ENCODE measurements around the gene RCOR2.
A peak's percentile ranks its signal among the peaks of the same experiment; 100 is the strongest.

RCOR2 gene

GRCh38 chr11:63940786-63941185, 23.8 kb upstream of the RCOR2 start:
- H3K36me3 Mint-ChIP-seq (ENCODE audit: low read depth), result peaks cover under 1% of the 10 kb centered on the region
- peak overlapping the region in 2 of 3 experiments; percentile 45 to 74 for H3K27ac Mint-ChIP-seq
- H3K4me1 Mint-ChIP-seq, result peaks cover 48% of the 10 kb centered on the region
- no peaks in the 10 kb centered on the region for H3K27me3 Mint-ChIP-seq (ENCODE audit: low read depth)
- peak overlapping the region; percentile 81 to 86 (median 82) for H3K4me3 Mint-ChIP-seq
- TF ChIP-seq CTCF (IDR thresholded peaks at IDR 0.05; ENCODE audit: unreplicated experiment in 3 of 3), result no peak
- H3K9me3 Mint-ChIP-seq, result no peaks in the 10 kb centered on the region

- no peak for TF ChIP-seq CTCF (IDR thresholded peaks at IDR 0.05; ENCODE audit: unreplicated experiment in 3 of 3)
- H3K4me3 Mint-ChIP-seq, result peak overlapping the region; percentile 86 to 95 (median 91)
- peaks cover 37% of the 10 kb centered on the region for H3K4me1 Mint-ChIP-seq
- H3K9me3 Mint-ChIP-seq, result no peaks in the 10 kb centered on the region
- H3K27me3 Mint-ChIP-seq (ENCODE audit: low read depth), result no peaks in the 10 kb centered on the region
- H3K36me3 Mint-ChIP-seq (ENCODE audit: low read depth), result no peaks in the 10 kb centered on the region
- H3K27ac Mint-ChIP-seq, result peak overlapping the region; percentile 60 to 81 (median 79)
Observed at GRCh38 chr11:63939397-63939891, 22.5 kb upstream of the RCOR2 start.

- Mint-ChIP-seq H3K27ac (peak within 1 kb of the TSS; percentile 69 to 90 (median 79)), H3K4me1 (peaks cover 30% of the 10 kb centered on the region), H3K9me3 (no peaks in the 10 kb centered on the region), H3K36me3 (ENCODE audit: low read depth) (no peaks in the 10 kb centered on the region), H3K27me3 (ENCODE audit: low read depth) (no peaks in the 10 kb centered on the region), H3K4me3 (peak within 1 kb of the TSS; percentile 86 to 95 (median 91))
- TF ChIP-seq CTCF (IDR thresholded peaks at IDR 0.05; ENCODE audit: unreplicated experiment in 3 of 3), result no peak
Observed at GRCh38 chr11:63938479-63939396, 21.8 kb upstream of the RCOR2 start, which contains the start of gene NAA40. NAA40 (plus strand) TSS chr11:63939002; CDS start chr11:63939097, 95 bp downstream.

GRCh38 chr11:63937713-63938478, 20.9 kb upstream of the RCOR2 start:
- peaks cover 29% of the 10 kb centered on the region for H3K4me1 Mint-ChIP-seq
- no peaks in the 10 kb centered on the region for H3K36me3 Mint-ChIP-seq (ENCODE audit: low read depth)
- H3K27me3 Mint-ChIP-seq (ENCODE audit: low read depth), result no peaks in the 10 kb centered on the region
- peak overlapping the region; percentile 69 to 90 (median 78) for H3K27ac Mint-ChIP-seq
- TF ChIP-seq CTCF (IDR thresholded peaks at IDR 0.05; ENCODE audit: unreplicated experiment in 3 of 3), result no peak
- no peaks in the 10 kb centered on the region for H3K9me3 Mint-ChIP-seq
- H3K4me3 Mint-ChIP-seq, result peak overlapping the region; percentile 86 to 95 (median 91)

- TF ChIP-seq CTCF (IDR thresholded peaks at IDR 0.05; ENCODE audit: unreplicated experiment in 3 of 3), result no peak
- H3K9me3 Mint-ChIP-seq, result no peaks in the 10 kb centered on the region
Observed at GRCh38 chr11:63933459-63933858, 16.5 kb upstream of the RCOR2 start.

More at GRCh38 chr11:63933459-63933858, 16.5 kb upstream of the RCOR2 start:
- Mint-ChIP-seq H3K36me3 (ENCODE audit: low read depth) (no peaks in the 10 kb centered on the region), H3K27ac (no peak overlapping the region), H3K4me1 (peaks cover 21% of the 10 kb centered on the region), H3K4me3 (peak overlapping the region in 1 of 3 experiments; percentile 9), H3K27me3 (ENCODE audit: low read depth) (peaks cover 6% of the 10 kb centered on the region)
